D721Med (cell line): ENCODE data around the gene DDX46.

Experiments used
- DNase-seq: peaks from one replicate; pipeline ENCODE4 v3.0.0; 2011; ENCODE audit warnings: low spot score; ENCODE audit not compliant: insufficient read length
- FAIRE-seq: peaks from 2 replicates; lab custom pipeline; 2011; peaks lifted over from hg19 to GRCh38; lab: Jason Lieb, UNC
- TF ChIP-seq, protein P1 (sequence below): IDR thresholded peaks from 2 replicates; pipeline ENCODE4 v1.5.1; 2012; ENCODE audit warnings: mild to moderate bottlenecking, control low read depth; ENCODE audit not compliant: insufficient read depth; ENCODE audit errors: missing control alignments

Gene DDX46

DNA sequence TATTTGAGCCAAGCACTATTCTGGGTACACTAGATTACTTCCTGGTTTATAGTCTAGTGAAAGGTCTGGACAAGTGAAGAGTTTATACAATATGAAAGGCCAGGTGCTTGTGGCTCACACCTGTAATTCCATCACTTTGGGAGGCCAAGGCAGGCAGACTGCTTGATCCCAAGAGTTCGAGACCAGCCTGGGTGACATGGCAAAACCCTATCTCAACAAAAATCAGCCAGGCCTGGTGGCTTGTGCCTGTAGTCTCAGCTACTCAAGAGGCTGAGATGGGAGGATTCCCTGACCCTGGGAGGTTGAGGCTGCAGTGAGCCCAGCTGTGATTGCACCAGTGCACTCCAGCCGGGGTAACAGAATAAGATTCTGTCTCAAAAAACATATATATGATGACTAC lies 106.1 kb downstream of the DDX46 start:
- DNase-seq (no peak), FAIRE-seq (no peak)
- TF ChIP-seq, protein P1, sequence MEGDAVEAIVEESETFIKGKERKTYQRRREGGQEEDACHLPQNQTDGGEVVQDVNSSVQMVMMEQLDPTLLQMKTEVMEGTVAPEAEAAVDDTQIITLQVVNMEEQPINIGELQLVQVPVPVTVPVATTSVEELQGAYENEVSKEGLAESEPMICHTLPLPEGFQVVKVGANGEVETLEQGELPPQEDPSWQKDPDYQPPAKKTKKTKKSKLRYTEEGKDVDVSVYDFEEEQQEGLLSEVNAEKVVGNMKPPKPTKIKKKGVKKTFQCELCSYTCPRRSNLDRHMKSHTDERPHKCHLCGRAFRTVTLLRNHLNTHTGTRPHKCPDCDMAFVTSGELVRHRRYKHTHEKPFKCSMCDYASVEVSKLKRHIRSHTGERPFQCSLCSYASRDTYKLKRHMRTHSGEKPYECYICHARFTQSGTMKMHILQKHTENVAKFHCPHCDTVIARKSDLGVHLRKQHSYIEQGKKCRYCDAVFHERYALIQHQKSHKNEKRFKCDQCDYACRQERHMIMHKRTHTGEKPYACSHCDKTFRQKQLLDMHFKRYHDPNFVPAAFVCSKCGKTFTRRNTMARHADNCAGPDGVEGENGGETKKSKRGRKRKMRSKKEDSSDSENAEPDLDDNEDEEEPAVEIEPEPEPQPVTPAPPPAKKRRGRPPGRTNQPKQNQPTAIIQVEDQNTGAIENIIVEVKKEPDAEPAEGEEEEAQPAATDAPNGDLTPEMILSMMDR = no peak

DNA sequence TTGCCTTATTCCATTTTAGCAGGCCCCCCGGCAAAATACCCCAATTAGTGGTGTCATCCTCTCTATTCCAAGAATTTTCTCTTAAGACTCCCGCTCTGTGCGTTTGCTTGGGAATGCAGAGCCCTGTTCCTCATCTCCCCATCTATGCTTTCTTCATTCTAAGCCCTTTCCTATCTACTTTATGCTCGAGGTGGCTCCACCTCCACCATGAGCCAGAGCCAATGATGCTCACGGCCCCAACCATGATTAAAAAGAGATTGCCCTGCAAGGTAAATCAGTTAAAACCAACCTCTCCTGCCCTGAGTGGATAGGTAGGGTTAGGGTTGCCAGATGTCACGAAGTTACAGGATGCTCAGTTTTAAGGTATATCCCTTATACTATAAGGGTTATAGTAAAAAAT lies 114.9 kb downstream of the DDX46 start:
- TF ChIP-seq, protein P1 = no peak
- FAIRE-seq (no peak), DNase-seq (no peak)

DNA sequence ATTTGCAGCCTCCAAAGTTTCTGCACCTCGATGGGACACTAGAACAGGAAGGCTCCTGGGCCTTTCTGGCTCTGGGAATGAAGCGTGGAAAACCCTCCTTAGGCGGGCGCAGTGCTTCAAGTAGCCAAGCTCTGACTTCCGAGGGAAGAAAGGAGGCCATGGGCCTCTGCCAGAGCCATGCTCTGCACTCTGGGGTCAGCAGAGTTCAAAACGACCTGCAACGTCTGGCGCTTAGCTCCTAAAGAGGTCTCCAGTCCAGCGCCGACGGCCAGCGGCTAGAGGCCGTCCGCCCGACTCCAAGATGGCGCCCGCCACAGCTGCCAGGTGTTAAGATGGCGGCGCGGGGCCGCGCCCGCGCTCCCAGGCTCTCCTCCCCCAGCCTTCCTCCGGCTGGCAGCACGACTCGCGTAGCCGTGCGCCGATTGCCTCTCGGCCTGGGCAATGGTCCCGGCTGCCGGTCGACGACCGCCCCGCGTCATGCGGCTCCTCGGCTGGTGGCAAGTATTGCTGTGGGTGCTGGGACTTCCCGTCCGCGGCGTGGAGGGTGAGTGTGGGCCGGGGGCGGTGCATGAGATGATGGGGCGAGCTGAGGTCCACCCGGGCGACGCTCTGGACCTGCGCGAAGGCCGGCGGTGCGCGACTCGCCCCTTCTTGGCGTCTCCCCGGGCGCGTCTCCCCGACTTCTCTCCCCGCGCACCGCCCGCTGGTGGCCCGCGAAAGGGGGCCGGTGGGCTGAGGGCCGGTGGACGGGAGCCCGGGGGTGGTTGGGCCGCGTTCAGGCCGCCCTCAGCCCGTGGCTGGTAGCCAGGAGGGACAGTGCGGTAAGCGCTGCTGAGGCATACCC lies 115.6 kb downstream of the DDX46 start, which contains the start of gene TXNDC15:
Gene TXNDC15 (plus strand): TSS at position 385 of the 844 bp plus-strand sequence. CDS start 57 bp downstream, at position 442.
- no peak for FAIRE-seq
- peak; percentile 66 for DNase-seq
- TF ChIP-seq, protein P1 = no peak

DNA sequence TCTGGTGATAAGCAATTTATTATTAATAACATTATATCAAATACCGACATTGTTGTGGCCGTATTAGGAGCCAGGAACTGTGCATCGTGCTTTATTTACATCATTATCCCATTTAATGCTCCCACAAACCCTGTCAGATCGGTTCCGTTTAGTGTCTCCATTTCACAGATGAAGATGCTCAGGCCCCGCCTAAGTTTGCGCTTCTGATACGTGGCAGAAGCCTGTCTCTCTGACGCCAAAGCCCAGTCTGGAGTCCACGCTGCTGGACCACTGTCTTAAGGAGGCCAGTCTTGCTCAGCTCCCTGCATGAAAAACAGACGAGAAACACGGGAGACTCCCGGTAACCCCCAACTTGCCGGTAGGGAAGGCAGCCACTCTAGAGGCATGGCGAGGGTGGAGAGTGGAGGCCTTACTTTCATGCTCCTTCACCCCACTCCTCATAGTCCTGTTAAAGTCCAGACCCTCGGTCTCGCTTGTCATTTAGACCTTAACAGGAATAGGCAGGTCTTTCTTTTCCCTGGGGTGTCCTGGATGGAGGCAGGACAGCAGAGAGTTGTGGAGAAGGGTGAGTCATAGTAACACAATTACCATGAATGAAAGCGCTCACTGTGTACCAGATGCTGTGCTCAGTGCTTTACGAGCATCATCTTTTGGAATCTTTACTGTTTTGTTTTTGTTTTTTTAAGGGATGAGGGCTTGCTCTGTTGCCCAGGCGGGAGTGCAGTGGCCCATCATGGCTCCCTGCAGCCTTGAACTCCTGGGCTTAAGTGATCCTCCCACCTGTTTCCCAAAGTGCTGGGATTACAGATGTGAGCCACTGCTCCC lies 116.5 kb downstream of the DDX46 start:
- FAIRE-seq (no peak), DNase-seq (no peak)
- TF ChIP-seq, protein P1 = no peak

DNA sequence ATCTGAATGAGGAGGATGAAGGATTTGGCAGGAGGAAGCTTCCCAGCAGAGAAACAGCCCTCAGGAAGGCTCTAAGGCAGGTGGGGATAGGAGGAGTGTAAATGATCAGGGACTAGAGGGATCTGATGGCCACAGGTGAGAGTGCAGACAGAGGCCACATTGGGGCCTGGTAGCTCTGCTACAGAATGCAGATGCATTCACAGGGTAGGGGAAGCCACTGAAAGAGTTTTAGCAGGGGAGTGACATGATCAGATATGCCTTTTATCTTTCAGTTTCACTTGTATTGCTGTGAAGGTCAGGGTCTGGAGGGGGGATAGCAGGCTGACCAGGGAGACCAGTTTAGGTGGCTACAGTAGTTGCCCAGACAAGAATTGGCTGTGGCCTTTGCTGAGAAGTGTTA lies 118.6 kb downstream of the DDX46 start:
- FAIRE-seq (no peak), DNase-seq (no peak)
- TF ChIP-seq, protein P1 = no peak

DNA sequence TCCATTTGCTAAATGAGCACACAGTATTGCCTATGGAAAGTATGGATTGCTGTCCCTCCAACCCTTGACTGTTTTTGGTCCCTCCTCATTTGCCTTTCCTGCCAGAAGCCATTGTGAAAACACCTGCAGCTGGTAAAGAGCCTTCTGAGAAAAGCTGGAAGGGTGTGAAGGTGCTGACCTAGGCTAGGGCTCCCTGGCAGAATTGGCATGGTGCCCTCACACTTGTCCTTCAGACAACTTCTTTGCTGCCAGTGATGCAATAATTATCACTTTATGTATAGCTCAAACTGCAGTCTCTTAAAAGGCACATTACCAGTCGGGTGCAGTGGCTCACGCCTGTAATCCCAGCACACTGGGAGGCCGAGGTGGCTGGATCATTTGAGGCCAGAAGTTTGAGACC lies 119.8 kb downstream of the DDX46 start:
- FAIRE-seq = no peak
- no peak for DNase-seq
- TF ChIP-seq, protein P1 = no peak
